SK-N-MC (cell line): ENCODE results near the gene PLA2G7.

Experiments
- EZH2 ChIP-seq: fragments of 200-600 bp; sonication (generic); IDR thresholded peaks from one replicate; pipeline ENCODE4 v1.6.1; 2017; ENCODE audit warnings: antibody characterized with exemption
- FOXP2 ChIP-seq: optimal IDR thresholded peaks from 2 replicates; pipeline ENCODE3; 2011; ENCODE audit warnings: mild to moderate bottlenecking, moderate library complexity; ENCODE audit not compliant: insufficient read depth; ENCODE audit errors: extremely low read length, control extremely low read depth
- POLR2AphosphoS5 ChIP-seq: IDR thresholded peaks from 2 replicates; pipeline ENCODE4 v1.6.1; 2012; ENCODE audit warnings: mild to moderate bottlenecking, low read depth, low read length, borderline replicate concordance

DNA sequence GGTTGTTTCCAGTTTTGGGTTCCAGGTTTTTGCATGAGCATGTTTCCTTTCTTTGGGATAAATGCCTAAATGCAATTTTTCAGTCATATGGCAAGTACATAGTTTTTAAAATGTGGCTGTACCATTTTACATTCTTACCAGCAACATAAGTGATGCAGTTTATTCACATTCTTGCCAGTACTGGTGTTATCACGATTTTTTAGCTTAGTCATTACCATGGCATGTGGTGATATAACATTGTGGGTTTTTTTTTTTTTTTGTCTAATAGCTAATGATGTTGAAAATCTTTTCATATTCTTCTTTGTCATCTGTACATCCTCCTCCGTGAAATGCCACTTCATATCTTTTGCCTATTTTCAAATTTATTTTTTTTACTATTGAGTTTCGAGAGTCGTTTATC is 50.4 kb downstream of the PLA2G7 start:
- TF ChIP-seq EZH2, result no peak
- TF ChIP-seq POLR2AphosphoS5, result no peak
- TF ChIP-seq FOXP2, result no peak
